Astrocyte (in vitro differentiated cells and primary cell): ENCODE measurements around the gene MAPK11.

Experiments
- EZH2 ChIP-seq: IDR thresholded peaks from 2 replicates; pipeline ENCODE4 v1.6.1; 2012; ENCODE audit warnings: mild to moderate bottlenecking, low read length, inconsistent platforms; ENCODE audit not compliant: insufficient read depth
- TF ChIP-seq, protein P1 (sequence below): IDR thresholded peaks from 2 replicates; pipeline ENCODE4 v1.5.1; 2011; ENCODE audit warnings: low read depth, mild to moderate bottlenecking, inconsistent platforms, low read length, moderate library complexity; ENCODE audit not compliant: insufficient read depth

DNA sequence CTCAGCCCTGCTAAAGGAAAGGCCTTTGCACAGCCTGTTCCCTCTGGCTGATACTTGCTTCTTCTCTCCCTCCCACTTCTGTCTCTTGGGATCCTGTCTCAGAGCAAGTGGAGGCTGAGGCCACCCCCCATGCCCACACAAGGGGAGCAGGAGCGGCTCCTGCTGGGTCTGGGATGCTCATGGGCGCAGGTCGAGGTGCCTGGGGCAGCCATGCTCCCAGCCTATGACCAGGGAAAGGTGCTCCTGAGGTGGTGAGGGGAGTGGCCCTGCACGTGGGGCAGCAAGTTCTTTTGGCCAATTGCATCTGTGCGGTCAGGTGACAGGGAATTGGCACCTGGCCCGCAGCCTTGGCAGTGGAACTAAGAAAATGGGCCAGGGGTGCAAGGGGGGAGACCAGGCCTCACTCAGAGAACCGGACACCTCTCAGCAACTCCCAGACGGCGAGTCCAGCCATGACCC, 1.5 kb downstream of the MAPK11 start:
- no peak for TF ChIP-seq EZH2
- TF ChIP-seq, protein P1, sequence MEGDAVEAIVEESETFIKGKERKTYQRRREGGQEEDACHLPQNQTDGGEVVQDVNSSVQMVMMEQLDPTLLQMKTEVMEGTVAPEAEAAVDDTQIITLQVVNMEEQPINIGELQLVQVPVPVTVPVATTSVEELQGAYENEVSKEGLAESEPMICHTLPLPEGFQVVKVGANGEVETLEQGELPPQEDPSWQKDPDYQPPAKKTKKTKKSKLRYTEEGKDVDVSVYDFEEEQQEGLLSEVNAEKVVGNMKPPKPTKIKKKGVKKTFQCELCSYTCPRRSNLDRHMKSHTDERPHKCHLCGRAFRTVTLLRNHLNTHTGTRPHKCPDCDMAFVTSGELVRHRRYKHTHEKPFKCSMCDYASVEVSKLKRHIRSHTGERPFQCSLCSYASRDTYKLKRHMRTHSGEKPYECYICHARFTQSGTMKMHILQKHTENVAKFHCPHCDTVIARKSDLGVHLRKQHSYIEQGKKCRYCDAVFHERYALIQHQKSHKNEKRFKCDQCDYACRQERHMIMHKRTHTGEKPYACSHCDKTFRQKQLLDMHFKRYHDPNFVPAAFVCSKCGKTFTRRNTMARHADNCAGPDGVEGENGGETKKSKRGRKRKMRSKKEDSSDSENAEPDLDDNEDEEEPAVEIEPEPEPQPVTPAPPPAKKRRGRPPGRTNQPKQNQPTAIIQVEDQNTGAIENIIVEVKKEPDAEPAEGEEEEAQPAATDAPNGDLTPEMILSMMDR, result no peak
